ENCODE results near the gene KEL.

DNA sequence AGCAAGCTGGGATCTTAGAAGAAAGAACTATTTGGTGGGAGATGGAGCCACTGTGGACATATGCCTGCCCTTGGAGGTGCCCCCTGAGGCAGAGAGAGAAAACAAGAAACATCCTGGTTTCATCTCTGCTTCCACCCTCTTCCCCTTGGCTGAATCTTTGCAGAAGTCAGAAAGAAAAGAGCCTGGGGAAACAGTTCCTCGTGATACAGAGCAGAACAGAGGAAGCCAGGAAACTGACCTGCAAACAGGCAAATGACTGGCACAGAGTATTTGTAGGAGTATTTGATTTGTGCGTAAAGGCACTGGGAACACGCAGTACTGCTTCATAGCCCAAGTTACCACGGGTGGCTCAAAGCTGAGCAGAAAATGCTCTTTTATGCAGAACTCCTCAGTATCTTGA lies 7.0 kb upstream of the KEL start:
- TF ChIP-seq TAF1 (IDR thresholded peaks at IDR 0.05; ENCODE audit: borderline replicate concordance, insufficient read depth, low read length) = no peak
- TF ChIP-seq POLR2AphosphoS5 (IDR thresholded peaks at IDR 0.05; ENCODE audit: low read depth, low read length) = no peak
